GM12878 (cell line): ENCODE results near the gene SH3BGRL3. TPM values are rescaled to one million over a fixed set of nuclear protein-coding genes. Genes with fewer than 3 reads are reported as not detected.
"Not testable (repeated sequence)": the region's sequence is repeated elsewhere in the genome, so short reads cannot be mapped to it uniquely, and the experiment has no call there.

Experiments
- ATAC-seq: fragments of 200-7000 bp; cut with Tn5 transposase; 3 replicates; pipeline ENCODE4 v1.9.1; 2020; ENCODE audit warnings: mild to moderate bottlenecking, moderate library complexity
- BruUV-seq: library from RNA; stranded (reverse); fragments of 400-500 nt; replicated peaks from 2 replicates; lab custom pipeline; 2021; lab: Mats Ljungman, UMichigan
- CTCF ChIA-PET: fragments of 300-600 bp; sonication (Branson Sonifier 250); formaldehyde crosslinking; extraction: SDS; loops from one replicate; lab custom pipeline; 2021; ENCODE audit warnings: inconsistent platforms; lab: Yijun Ruan, JAX
- POLR2A ChIA-PET: fragments of 350-600 bp; formaldehyde crosslinking; extraction: SDS; loops from one replicate; lab custom pipeline; 2021; ENCODE audit warnings: inconsistent platforms; lab: Charles Lee
- RAD21 ChIA-PET: fragments of 300-600 bp; sonication (Branson Sonifier 250); formaldehyde crosslinking; loops from one replicate; lab custom pipeline; 2023; ENCODE audit warnings: antibody characterized with exemption; ENCODE audit not compliant: unreplicated experiment; lab: Charles Lee
- SMC1A ChIA-PET: fragments of 300-600 bp; sonication (Branson Sonifier 250); formaldehyde crosslinking; loops from one replicate; lab custom pipeline; 2023; ENCODE audit not compliant: unreplicated experiment, uncharacterized antibody; lab: Charles Lee
- DNase-seq: peaks from one replicate; pipeline ENCODE4 v3.0.0-alpha.2; 2011; ENCODE audit warnings: low read depth, low spot score
- FAIRE-seq: peaks from 3 replicates; lab custom pipeline; 2011; peaks lifted over from hg19 to GRCh38; lab: Jason Lieb, UNC
- H2AFZ ChIP-seq: 2 replicates; pipeline ENCODE4 v1.6.0; 2011; ENCODE audit warnings: low read depth, low read length, control low read depth; ENCODE audit not compliant: control insufficient read depth
- H3K27ac ChIP-seq: 2 replicates; pipeline ENCODE4 v1.5.1; 2011; ENCODE audit warnings: control low read depth; ENCODE audit not compliant: control insufficient read depth, insufficient read depth
- H3K27me3 ChIP-seq, 2 experiments: replicated peaks in 1 of 2; 2 replicates each; pipeline versions ENCODE4 v1.6.0 to v1.6.1; 2011; ENCODE audit warnings: low read length in 1 of 2; ENCODE audit not compliant: control insufficient read depth in 2 of 2, insufficient read depth in 2 of 2
- H3K36me3 ChIP-seq, 2 experiments: 2 replicates each; pipeline ENCODE4 v1.5.1; 2011; ENCODE audit warnings: low read length in 1 of 2; ENCODE audit not compliant: control insufficient read depth in 2 of 2, insufficient read depth in 2 of 2
- H3K4me1 ChIP-seq: 2 replicates; pipeline ENCODE4 v1.6.1; 2011; ENCODE audit warnings: mild to moderate bottlenecking, low read length, moderate library complexity, mixed read lengths; ENCODE audit not compliant: control insufficient read depth, insufficient read depth
- H3K4me2 ChIP-seq: 2 replicates; pipeline ENCODE4 v1.6.0; 2011; ENCODE audit warnings: control low read depth; ENCODE audit not compliant: control insufficient read depth, insufficient read depth
- H3K4me3 ChIP-seq: fragments of 200-600 bp; sonication (generic); 2 replicates; pipeline ENCODE4 v1.5.1; 2016
- H3K79me2 ChIP-seq: 2 replicates; pipeline ENCODE4 v1.6.0; 2011; ENCODE audit warnings: low read length; ENCODE audit not compliant: control insufficient read depth, insufficient read depth
- H3K9ac ChIP-seq: 2 replicates; pipeline ENCODE4 v1.8.0; 2011; ENCODE audit warnings: low read length, control low read depth, mixed read lengths; ENCODE audit not compliant: control insufficient read depth, insufficient read depth
- H3K9me3 ChIP-seq: replicated peaks from 3 replicates; pipeline ENCODE4 v1.5.1; 2011; ENCODE audit warnings: mild to moderate bottlenecking, low read length; ENCODE audit not compliant: control insufficient read depth, insufficient read depth
- H4K20me1 ChIP-seq: 2 replicates; pipeline ENCODE4 v1.6.0; 2011; ENCODE audit not compliant: control insufficient read depth, insufficient read depth
- POLR2A ChIP-seq: IDR thresholded peaks from 2 replicates; pipeline ENCODE4 v1.6.1; 2011; ENCODE audit warnings: low read depth, mild to moderate bottlenecking, low read length
- POLR2AphosphoS5 ChIP-seq: IDR thresholded peaks from 2 replicates; pipeline ENCODE4 v1.6.1; 2011; ENCODE audit warnings: mild to moderate bottlenecking, low read length, inconsistent platforms
- SMAD5 ChIP-seq: IDR thresholded peaks from 2 replicates; pipeline ENCODE4 v1.6.1; 2016; ENCODE audit warnings: antibody characterized with exemption, low read depth
- WGBS: methylation state at CpG from one replicate; pipeline ENCODE4 v1.1.6; 2016; ENCODE audit warnings: low lambda C conversion rate; ENCODE audit not compliant: insufficient replicate concordance, insufficient coverage; ENCODE audit errors: missing lambda C conversion rate; 5-methylcytosine and 5-hydroxymethylcytosine counted together
- in situ Hi-C: fragments of 300-500 bp; cut with MboI; formaldehyde crosslinking; loops from 9 replicates; pipeline ENCODE4 v1.14.3; 2018; ENCODE audit warnings: mixed read lengths
- intact Hi-C: fragments of 100-400 bp; cut with micrococcal nuclease; formaldehyde crosslinking; loops from one replicate; pipeline ENCODE4 v1.14.2; 2022; ENCODE audit not compliant: unreplicated experiment
- polyA plus RNA-seq, 11 experiments: library from polyadenylated mRNA; depleted of rRNA in 4 of 11; unstranded in 6 of 11; stranded (reverse) in 5 of 11; fragments of >200 nt; fragmentation: Nextera tagmentation in 4 of 11; fragmentation: Illumina TruSeq in 1 of 11; extraction: Ambion mirVana in 4 of 11; extraction: Trizol in 1 of 11; gene quantifications; 1 replicate in 1 of 11; 2 replicates in 10 of 11; pipeline versions ENCODE4 v1.2.1 to v1.2.3, GENCODE V29; 2011 to 2016; ENCODE audit warnings: inconsistent platforms in 2 of 11, missing spikeins in 2 of 11, low read depth in 1 of 11
- total RNA-seq, 4 experiments: library from RNA; depleted of rRNA in 3 of 4; stranded (reverse); fragments of >200 nt in 3 of 4; fragmentation: Illumina TruSeq in 1 of 4; extraction: Trizol in 1 of 4; gene quantifications; 2 replicates each; pipeline versions ENCODE4 v1.2.1 to v1.2.3, GENCODE V29; 2013 to 2021
- TF ChIP-seq, protein P1 (sequence below): fragments of 450-650 bp; conservative IDR thresholded peaks from 2 replicates; pipeline ENCODE4 v1.6.1; 2017; ENCODE audit warnings: mild to moderate bottlenecking, moderate library complexity
- TF ChIP-seq, protein P2 (sequence below): fragments of 450-650 bp; IDR thresholded peaks from 2 replicates; pipeline ENCODE4 v1.6.1; 2017; ENCODE audit warnings: mild to moderate bottlenecking, moderate library complexity

SH3BGRL3 gene
- total and polyA plus RNA-seq, 10 of the 15 experiments (the other 5 are each of a cell fraction or from before 2014, with no cell fraction given): 39.7 to 390 (median 118) TPM

DNA sequence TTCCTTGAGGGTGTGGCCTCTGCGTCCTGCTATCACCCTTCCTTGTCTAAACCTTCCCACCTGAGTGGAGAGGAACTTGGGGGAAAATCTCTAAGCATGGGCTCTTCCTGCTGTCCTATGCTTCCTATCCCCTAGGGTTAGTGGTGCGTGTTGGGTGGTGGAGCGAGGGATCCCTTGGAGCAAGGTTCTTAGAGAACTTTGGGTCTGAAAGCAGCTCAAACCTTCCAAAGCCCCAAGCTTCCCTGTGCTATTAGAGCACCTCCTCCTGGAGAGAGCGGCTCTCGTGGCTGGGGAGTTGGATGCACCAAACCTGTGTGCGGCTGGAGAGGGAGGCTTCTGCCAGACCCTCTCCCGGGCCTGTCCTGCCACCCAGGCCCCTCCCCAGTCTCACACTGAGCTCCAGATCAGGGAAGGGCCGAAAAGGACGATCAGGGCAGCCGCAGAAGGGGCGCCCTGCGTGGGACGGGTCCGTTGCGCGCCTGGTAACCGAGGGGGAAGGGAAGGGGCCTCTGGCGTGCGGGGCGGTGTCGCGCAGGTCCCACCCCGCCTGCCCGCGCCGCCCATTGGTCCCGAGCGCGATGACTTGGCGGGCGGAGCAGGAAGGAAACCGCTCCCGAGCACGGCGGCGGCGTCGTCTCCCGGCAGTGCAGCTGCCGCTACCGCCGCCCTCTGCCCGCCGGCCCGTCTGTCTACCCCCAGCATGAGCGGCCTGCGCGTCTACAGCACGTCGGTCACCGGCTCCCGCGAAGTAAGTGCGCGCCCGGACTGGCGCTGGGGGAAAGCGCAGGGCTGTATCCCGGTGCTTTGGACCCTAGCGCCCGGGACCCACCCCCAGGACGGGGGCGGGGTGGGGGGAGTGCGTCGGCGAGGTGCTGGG lies at the start of gene SH3BGRL3 (continued):
- TF ChIP-seq, protein P1, sequence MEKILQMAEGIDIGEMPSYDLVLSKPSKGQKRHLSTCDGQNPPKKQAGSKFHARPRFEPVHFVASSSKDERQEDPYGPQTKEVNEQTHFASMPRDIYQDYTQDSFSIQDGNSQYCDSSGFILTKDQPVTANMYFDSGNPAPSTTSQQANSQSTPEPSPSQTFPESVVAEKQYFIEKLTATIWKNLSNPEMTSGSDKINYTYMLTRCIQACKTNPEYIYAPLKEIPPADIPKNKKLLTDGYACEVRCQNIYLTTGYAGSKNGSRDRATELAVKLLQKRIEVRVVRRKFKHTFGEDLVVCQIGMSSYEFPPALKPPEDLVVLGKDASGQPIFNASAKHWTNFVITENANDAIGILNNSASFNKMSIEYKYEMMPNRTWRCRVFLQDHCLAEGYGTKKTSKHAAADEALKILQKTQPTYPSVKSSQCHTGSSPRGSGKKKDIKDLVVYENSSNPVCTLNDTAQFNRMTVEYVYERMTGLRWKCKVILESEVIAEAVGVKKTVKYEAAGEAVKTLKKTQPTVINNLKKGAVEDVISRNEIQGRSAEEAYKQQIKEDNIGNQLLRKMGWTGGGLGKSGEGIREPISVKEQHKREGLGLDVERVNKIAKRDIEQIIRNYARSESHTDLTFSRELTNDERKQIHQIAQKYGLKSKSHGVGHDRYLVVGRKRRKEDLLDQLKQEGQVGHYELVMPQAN: peak; percentile 88
- TF ChIP-seq SMAD5 (peak; percentile 77; the same call in 1 of the 2 replicates), POLR2AphosphoS5 (peak; percentile 64; the same call in 1 of the 2 replicates), POLR2A (peak; percentile 96)
- TF ChIP-seq, protein P2, sequence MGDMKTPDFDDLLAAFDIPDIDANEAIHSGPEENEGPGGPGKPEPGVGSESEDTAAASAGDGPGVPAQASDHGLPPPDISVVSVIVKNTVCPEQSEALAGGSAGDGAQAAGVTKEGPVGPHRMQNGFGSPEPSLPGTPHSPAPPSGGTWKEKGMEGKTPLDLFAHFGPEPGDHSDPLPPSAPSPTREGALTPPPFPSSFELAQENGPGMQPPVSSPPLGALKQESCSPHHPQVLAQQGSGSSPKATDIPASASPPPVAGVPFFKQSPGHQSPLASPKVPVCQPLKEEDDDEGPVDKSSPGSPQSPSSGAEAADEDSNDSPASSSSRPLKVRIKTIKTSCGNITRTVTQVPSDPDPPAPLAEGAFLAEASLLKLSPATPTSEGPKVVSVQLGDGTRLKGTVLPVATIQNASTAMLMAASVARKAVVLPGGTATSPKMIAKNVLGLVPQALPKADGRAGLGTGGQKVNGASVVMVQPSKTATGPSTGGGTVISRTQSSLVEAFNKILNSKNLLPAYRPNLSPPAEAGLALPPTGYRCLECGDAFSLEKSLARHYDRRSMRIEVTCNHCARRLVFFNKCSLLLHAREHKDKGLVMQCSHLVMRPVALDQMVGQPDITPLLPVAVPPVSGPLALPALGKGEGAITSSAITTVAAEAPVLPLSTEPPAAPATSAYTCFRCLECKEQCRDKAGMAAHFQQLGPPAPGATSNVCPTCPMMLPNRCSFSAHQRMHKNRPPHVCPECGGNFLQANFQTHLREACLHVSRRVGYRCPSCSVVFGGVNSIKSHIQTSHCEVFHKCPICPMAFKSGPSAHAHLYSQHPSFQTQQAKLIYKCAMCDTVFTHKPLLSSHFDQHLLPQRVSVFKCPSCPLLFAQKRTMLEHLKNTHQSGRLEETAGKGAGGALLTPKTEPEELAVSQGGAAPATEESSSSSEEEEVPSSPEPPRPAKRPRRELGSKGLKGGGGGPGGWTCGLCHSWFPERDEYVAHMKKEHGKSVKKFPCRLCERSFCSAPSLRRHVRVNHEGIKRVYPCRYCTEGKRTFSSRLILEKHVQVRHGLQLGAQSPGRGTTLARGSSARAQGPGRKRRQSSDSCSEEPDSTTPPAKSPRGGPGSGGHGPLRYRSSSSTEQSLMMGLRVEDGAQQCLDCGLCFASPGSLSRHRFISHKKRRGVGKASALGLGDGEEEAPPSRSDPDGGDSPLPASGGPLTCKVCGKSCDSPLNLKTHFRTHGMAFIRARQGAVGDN: peak; percentile 72

DNA sequence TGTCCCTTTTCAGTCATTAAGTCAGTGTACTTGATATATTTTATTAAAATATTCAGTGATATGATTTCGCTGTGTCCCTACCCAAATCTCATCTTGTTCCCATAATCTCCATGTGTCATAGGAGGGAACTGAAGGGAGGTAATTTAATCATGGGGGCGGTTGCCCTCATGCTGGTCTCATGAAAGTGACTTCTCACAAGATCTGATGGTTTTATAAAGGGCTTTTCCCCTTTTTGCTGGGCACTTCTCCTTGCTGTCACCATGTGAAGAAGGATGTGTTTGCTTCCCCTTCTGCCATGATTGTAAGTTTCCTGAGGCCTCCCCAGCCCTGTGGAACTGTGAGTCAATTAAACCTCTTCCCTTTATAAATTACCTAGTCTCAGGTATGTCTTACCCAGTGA lies 49.2 kb upstream of the SH3BGRL3 start:
- H3K4me2 ChIP-seq, H3K9me3 ChIP-seq, H3K4me1 ChIP-seq, SMC1A ChIA-PET, H2AFZ ChIP-seq, H3K27ac ChIP-seq, FAIRE-seq, BruUV-seq, H3K9ac ChIP-seq, H3K36me3 ChIP-seq, intact Hi-C loops, ATAC-seq, H4K20me1 ChIP-seq, DNase-seq, H3K27me3 ChIP-seq, H3K4me3 ChIP-seq: not testable (repeated sequence)
- peaks cover 15% of the 10 kb centered on the region for H3K79me2 ChIP-seq
- RAD21 ChIA-PET: interaction anchor here (2.0 kb wide), 1 partner anchor 61 kb away, joined by 7 read pairs; the partner anchor contains the start of gene ZNF593
- in situ Hi-C loops: loop anchor here (5.0 kb wide), 1 partner anchor 123 kb away; no protein-coding TSS in a partner anchor
- 22% methylated on average over 2 of the region's 2 CpGs for WGBS
- POLR2A ChIA-PET: interaction anchor here (1.3 kb wide), 1 partner anchor 61 kb away, joined by 4 read pairs; the partner anchor contains the start of gene ZNF593
- CTCF ChIA-PET: interaction anchor here (0.6 to 2.0 kb wide), 3 partner anchors 26 to 411 kb away, joined by 3 to 12 read pairs (median 3); partner anchors contain the start of genes MTFR1L and ZNF593
